ENCODE results near the gene HDAC6. TPM values are rescaled to one million over a fixed set of nuclear protein-coding genes. Genes with fewer than 3 reads are reported as not detected.

HDAC6 gene
- total RNA-seq, 1 donor from 2014 or later: 151 TPM

GRCh38 chrX:48769230-48769629 is 32.6 kb upstream of the HDAC6 start:
- TF ChIP-seq CTCF (conservative IDR thresholded peaks at IDR 0.05): no peak
- no peaks in the 10 kb centered on the region for H3K36me3 Mint-ChIP-seq
- H3K27me3 Mint-ChIP-seq: no peaks in the 10 kb centered on the region
- no peak overlapping the region for H3K27ac Mint-ChIP-seq
- no peak for DNase-seq (ENCODE audit: extremely low spot score, unreplicated experiment)
- H3K9me3 Mint-ChIP-seq: no peaks in the 10 kb centered on the region
- H3K4me1 Mint-ChIP-seq (ENCODE audit: unreplicated experiment): no peaks in the 10 kb centered on the region
- no peak overlapping the region for H3K4me3 Mint-ChIP-seq

- Mint-ChIP-seq H3K4me3 (no peak overlapping the region), H3K4me1 (ENCODE audit: unreplicated experiment) (no peaks in the 10 kb centered on the region), H3K36me3 (no peaks in the 10 kb centered on the region), H3K9me3 (no peaks in the 10 kb centered on the region), H3K27me3 (no peaks in the 10 kb centered on the region), H3K27ac (no peak overlapping the region)
- no peak for TF ChIP-seq CTCF (conservative IDR thresholded peaks at IDR 0.05)
- DNase-seq (ENCODE audit: extremely low spot score, unreplicated experiment): no peak
Observed at GRCh38 chrX:48770296-48770695, 31.6 kb upstream of the HDAC6 start.

- H3K4me3 Mint-ChIP-seq: no peak overlapping the region
- H3K36me3 Mint-ChIP-seq: no peaks in the 10 kb centered on the region
- no peak for DNase-seq (ENCODE audit: extremely low spot score, unreplicated experiment)
- no peaks in the 10 kb centered on the region for H3K4me1 Mint-ChIP-seq (ENCODE audit: unreplicated experiment)
- peaks cover 8% of the 10 kb centered on the region for H3K27me3 Mint-ChIP-seq
- no peak for TF ChIP-seq CTCF (conservative IDR thresholded peaks at IDR 0.05)
- no peak overlapping the region for H3K27ac Mint-ChIP-seq
- no peaks in the 10 kb centered on the region for H3K9me3 Mint-ChIP-seq
Observed at GRCh38 chrX:48772602-48773001, 29.3 kb upstream of the HDAC6 start.

- no peak for DNase-seq (ENCODE audit: extremely low spot score, unreplicated experiment)
- H3K36me3 Mint-ChIP-seq: no peaks in the 10 kb centered on the region
- H3K4me3 Mint-ChIP-seq: no peak overlapping the region
- peaks cover 10% of the 10 kb centered on the region for H3K27me3 Mint-ChIP-seq
- no peak for TF ChIP-seq CTCF (conservative IDR thresholded peaks at IDR 0.05)
- no peaks in the 10 kb centered on the region for H3K4me1 Mint-ChIP-seq (ENCODE audit: unreplicated experiment)
- H3K9me3 Mint-ChIP-seq: no peaks in the 10 kb centered on the region
- no peak overlapping the region for H3K27ac Mint-ChIP-seq
Observed at GRCh38 chrX:48776818-48777439, 24.9 kb upstream of the HDAC6 start.

GRCh38 chrX:48779399-48779798 is 22.5 kb upstream of the HDAC6 start:
- H3K4me1 Mint-ChIP-seq (ENCODE audit: unreplicated experiment): no peaks in the 10 kb centered on the region
- no peaks in the 10 kb centered on the region for H3K36me3 Mint-ChIP-seq
- no peaks in the 10 kb centered on the region for H3K9me3 Mint-ChIP-seq
- H3K4me3 Mint-ChIP-seq: no peak overlapping the region
- H3K27me3 Mint-ChIP-seq: peaks cover 10% of the 10 kb centered on the region
- TF ChIP-seq CTCF (conservative IDR thresholded peaks at IDR 0.05): no peak
- no peak overlapping the region for H3K27ac Mint-ChIP-seq
- DNase-seq (ENCODE audit: extremely low spot score, unreplicated experiment): no peak

- no peak overlapping the region for H3K27ac Mint-ChIP-seq
- H3K4me1 Mint-ChIP-seq (ENCODE audit: unreplicated experiment): no peaks in the 10 kb centered on the region
- no peak overlapping the region for H3K4me3 Mint-ChIP-seq
- no peak for TF ChIP-seq CTCF (conservative IDR thresholded peaks at IDR 0.05)
- no peak for DNase-seq (ENCODE audit: extremely low spot score, unreplicated experiment)
- no peaks in the 10 kb centered on the region for H3K9me3 Mint-ChIP-seq
- no peaks in the 10 kb centered on the region for H3K36me3 Mint-ChIP-seq
- peaks cover 14% of the 10 kb centered on the region for H3K27me3 Mint-ChIP-seq
Observed at GRCh38 chrX:48781705-48782104, 20.2 kb upstream of the HDAC6 start.
